OCI-LY3 (cell line): ENCODE data around the gene BIN2.

Source experiments
- EZH2phosphoT487 ChIP-seq: fragments of 200-600 bp; shearing (Covaris generic); IDR thresholded peaks from 2 replicates; pipeline ENCODE4 v1.6.1; 2018; ENCODE audit warnings: antibody characterized with exemption, mixed run types, low read depth
- TF ChIP-seq, protein P1 (sequence below): fragments of 200-600, 300-600 bp; sonication (generic); IDR thresholded peaks from 2 replicates; pipeline ENCODE4 v1.5.1; 2014; ENCODE audit warnings: antibody characterized with exemption, low read length, low read depth

DNA sequence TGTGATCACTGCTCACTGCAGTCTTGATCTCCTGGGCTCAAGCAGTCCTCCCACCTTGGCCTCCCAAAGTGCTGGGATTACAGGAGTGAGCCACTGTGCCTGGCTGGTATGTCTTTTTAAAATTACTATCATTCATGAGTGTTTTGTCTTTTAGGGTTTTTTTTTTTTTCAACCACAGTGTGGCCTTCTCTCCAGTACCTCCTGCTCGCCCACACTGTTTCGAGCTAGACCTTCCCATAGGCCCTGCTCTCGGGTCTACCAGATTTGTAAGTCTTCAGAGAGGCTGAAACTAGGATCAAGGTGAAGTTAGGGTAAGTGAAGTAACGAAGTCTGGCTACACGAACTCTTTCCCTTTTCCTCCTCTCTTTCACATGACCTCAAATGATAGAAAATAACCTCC lies 1.5 kb downstream of the BIN2 start:
- TF ChIP-seq, protein P1, sequence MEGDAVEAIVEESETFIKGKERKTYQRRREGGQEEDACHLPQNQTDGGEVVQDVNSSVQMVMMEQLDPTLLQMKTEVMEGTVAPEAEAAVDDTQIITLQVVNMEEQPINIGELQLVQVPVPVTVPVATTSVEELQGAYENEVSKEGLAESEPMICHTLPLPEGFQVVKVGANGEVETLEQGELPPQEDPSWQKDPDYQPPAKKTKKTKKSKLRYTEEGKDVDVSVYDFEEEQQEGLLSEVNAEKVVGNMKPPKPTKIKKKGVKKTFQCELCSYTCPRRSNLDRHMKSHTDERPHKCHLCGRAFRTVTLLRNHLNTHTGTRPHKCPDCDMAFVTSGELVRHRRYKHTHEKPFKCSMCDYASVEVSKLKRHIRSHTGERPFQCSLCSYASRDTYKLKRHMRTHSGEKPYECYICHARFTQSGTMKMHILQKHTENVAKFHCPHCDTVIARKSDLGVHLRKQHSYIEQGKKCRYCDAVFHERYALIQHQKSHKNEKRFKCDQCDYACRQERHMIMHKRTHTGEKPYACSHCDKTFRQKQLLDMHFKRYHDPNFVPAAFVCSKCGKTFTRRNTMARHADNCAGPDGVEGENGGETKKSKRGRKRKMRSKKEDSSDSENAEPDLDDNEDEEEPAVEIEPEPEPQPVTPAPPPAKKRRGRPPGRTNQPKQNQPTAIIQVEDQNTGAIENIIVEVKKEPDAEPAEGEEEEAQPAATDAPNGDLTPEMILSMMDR = no peak
- no peak for TF ChIP-seq EZH2phosphoT487
